ES-I3 (cell line): ENCODE data around the gene CFB.
"Not testable (repeated sequence)": the region's sequence is repeated elsewhere in the genome, so short reads cannot be mapped to it uniquely, and the experiment has no call there.

Experiments used
- H3K36me3 ChIP-seq: 2 replicates; pipeline ENCODE4 v1.6.1; 2013; ENCODE audit warnings: mild to moderate bottlenecking, low read length, control low read depth, moderate library complexity; ENCODE audit not compliant: insufficient read depth
- H3K4me1 ChIP-seq: 2 replicates; pipeline ENCODE4 v1.6.1; 2013; ENCODE audit warnings: mild to moderate bottlenecking, control low read depth, low read length; ENCODE audit not compliant: insufficient read depth
- H3K9ac ChIP-seq: 2 replicates; pipeline ENCODE4 v1.6.1; 2013; ENCODE audit warnings: low read depth, mild to moderate bottlenecking, low read length, moderate library complexity
- H3K9me3 ChIP-seq: 2 replicates; pipeline ENCODE4 v1.6.1; 2013; ENCODE audit warnings: mild to moderate bottlenecking, low read length, moderate library complexity; ENCODE audit not compliant: control insufficient read depth, insufficient read depth

Gene CFB

DNA sequence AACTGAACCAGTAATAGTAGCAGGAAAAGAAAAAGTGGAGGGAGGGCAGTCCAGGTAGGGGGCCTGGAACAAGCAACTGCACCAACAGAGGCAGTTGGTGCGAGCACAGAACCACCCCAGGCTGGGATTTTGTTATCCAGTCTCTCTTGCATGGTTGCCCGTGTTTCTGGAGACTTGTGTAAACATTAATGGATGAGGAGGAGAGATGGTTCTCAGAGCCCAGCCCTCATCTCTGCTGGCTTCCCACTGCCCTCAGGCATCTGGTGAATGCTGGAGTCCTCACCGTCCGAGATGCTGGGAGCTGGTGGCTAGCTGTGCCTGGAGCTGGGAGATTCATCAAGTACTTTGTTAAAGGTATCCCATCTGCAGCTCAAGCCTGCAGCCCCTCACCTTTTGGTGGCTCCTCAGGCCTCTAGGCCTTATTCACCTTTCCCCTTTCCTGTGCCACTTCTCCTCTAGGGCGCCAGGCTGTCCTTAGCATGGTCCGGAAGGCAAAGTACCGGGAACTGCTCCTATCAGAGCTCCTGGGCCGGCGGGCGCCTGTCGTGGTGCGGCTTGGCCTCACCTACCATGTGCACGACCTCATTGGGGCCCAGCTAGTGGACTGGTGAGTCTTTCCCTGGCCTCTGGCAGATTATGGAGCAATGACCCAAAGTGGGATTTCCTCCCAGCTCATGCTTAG lies 34.4 kb downstream of the CFB start:
- H3K9me3 ChIP-seq, H3K4me1 ChIP-seq, H3K36me3 ChIP-seq, H3K9ac ChIP-seq: not testable (repeated sequence)

DNA sequence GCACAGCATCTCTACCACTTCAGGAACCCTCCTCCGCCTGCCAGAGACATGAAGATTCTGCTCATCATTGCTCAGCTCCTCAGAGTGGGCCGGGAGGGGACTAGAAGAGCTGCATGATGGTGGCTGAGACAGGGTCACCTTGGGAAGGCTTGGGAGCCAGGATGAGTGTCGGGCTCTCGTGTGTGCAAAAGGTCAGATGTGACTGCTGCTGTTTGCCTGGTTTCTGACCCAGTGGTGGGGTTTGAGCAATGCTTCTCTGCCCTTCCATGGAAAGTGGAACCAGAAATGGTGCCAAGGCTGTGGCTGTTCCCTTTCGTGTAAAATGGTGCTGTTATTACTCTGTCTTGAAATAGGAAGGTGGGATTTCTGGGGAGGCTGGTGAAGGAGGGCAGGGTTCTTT lies 35.1 kb downstream of the CFB start:
- not testable (repeated sequence) for H3K9me3 ChIP-seq, H3K4me1 ChIP-seq, H3K36me3 ChIP-seq, H3K9ac ChIP-seq

DNA sequence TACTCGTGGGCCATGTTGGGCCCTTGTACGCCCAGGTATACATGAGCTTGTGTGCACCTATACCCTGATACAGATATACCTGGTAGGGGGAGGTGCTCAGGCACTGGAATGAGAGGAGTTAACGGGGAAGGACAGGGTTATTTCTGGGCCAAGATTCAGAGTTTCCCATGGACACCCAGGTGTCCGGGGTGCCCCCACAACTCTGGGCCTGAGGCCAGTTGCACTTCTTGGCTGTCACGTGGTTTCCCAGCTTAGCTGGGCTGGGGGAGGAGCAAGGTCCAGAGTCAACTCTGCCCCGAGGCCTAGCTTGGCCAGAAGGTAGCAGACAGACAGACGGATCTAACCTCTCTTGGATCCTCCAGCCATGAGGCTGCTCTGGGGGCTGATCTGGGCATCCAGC lies 35.8 kb downstream of the CFB start, which contains the start of gene C4A:
Gene C4A, plus strand, starts transcription at position 314 of the 400 bp plus-strand sequence. Its CDS starts 51 bp downstream, at position 365.
- not testable (repeated sequence) for H3K4me1 ChIP-seq, H3K9me3 ChIP-seq, H3K36me3 ChIP-seq, H3K9ac ChIP-seq

DNA sequence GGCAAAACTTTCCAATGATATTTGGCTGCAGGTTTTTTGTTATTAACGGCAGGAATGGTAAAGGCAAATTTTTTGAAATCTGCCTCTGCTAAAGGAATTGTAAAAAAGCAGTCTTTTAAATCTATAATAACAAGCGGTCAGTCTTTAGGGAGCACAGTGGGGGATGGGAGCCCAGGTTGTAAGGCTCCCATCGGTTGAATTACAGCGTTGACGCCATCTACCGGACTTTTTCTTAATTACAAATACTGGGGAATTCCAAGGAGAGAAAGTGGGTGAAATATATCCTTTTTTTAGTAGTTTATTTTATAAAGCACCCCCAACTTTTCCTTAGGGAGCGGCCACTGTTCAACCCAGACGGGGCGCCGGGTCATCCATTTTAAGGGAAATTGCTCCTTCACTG lies 43.5 kb downstream of the CFB start:
- not testable (repeated sequence) for H3K4me1 ChIP-seq, H3K9me3 ChIP-seq, H3K36me3 ChIP-seq, H3K9ac ChIP-seq

GRCh38 chr6:31994421-31994820 lies 48.5 kb downstream of the CFB start:
- H3K9me3 ChIP-seq, H3K36me3 ChIP-seq, H3K9ac ChIP-seq, H3K4me1 ChIP-seq: not testable (repeated sequence)

DNA sequence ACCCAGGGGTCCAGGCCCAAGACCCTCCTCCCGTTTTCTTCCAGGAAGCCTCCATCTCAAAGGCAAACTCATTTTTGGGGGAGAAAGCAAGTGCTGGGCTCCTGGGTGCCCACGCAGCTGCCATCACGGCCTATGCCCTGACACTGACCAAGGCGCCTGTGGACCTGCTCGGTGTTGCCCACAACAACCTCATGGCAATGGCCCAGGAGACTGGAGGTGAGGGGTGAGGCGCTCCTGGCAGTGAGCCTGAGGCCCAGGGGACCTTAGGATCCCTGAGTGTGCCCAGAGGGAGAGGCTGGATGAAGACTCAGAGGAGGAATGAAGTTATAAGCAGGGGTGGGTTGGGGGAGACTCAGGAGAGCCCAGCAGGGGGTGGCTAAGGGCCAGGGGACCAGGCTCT lies 50.5 kb downstream of the CFB start:
- not testable (repeated sequence) for H3K9me3 ChIP-seq, H3K4me1 ChIP-seq, H3K36me3 ChIP-seq, H3K9ac ChIP-seq
